HK-2 (cell line): ENCODE measurements around the gene ATPAF2.

Experiments used
- DNase-seq: peaks from one replicate; pipeline ENCODE4 v3.0.0-alpha.2; 2018; ENCODE audit not compliant: unreplicated experiment

The ATPAF2 gene

DNA sequence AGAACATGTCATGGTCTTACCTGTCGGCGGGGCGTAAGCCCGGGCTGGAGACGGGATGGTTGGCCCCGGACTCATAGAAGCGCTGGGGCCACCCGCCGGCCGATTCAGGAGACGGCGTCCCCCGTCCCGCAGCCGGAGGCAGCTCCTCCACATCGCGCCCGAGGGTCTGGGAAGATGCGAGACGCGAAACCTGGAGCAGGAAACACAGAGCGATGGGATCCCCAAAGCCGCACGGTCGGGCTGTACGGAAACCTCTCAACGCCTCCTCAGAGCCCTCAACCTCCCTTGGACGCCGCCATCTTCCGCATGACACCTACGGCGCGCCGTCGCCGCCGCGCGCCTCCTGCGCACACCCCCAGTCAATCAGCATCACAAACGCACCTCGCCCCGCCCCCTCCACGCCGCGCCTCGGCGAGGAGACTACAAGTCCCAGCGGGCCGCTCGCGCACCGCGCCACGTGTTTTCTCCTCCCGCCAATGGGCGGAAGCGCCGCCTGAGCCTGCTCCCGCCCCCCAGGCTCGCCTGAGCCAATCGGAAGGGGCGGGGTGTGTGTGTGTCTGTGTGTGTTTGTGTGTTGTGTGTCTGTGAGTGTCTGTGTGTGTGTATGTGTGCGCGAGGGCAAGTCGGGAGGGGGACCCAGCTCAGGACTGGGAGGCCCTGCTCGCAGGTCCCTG, at the start of gene ATPAF2, which contains the start of gene GID4:
TSS of gene ATPAF2 (minus strand) at position 308 of the 674 bp plus-strand sequence. CDS start at position 153, 155 bp downstream.
TSS of gene GID4 (plus strand) at position 548 of the 674 bp plus-strand sequence. CDS start at position 605, 57 bp downstream.
- DNase-seq, result peak; percentile 99

DNA sequence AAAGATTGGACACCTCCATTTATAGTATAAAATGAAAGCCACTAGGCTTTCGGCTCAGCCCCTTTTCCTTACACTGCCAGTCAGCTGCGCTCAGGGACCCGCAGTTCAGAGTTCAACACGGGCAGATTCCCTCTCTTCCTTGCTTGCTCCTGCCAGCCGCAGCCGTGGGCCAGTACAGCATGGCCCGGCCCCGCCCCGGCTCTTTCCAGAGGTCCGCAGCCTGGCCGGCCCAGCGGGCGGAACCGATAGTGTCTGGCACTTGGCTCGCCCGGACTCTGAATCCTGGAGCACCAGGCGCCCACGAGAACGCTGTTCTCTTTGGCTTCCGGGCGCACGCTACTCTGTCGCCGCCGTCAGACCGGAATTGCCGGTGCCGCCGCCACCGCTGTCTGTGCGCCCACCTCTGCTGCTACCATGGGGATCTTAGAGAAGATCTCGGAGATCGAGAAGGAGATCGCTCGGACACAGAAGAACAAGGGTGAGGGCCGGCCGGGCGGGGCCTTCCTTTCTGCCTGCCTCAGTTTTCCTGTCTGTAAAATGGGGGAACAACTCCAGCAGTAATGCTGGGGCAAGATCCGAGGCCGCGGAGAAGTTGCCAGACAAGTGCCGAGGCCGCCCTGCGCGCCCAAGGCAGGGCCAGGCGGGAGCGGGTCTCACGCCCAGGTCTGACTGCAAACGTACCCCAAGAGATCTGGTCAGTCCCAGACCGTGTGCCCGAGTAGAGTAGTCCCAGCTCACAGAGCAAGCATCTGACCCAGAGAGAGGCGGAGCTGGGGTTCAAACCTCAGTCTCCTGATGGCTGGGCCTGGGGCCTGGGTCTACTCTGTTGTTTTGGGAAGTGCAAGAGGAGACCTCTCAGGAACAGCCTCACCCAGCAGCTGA, 48.9 kb upstream of the ATPAF2 start, which contains the start of gene DRG2:
TSS of gene DRG2 (plus strand) at position 339 of the 882 bp plus-strand sequence. CDS start at position 415, 76 bp downstream.
- peak; percentile 96 for DNase-seq

- DNase-seq, result no peak
These were observed 45.3 kb upstream of the ATPAF2 start for GRCh38 chr17:18084256-18084655.

DNA sequence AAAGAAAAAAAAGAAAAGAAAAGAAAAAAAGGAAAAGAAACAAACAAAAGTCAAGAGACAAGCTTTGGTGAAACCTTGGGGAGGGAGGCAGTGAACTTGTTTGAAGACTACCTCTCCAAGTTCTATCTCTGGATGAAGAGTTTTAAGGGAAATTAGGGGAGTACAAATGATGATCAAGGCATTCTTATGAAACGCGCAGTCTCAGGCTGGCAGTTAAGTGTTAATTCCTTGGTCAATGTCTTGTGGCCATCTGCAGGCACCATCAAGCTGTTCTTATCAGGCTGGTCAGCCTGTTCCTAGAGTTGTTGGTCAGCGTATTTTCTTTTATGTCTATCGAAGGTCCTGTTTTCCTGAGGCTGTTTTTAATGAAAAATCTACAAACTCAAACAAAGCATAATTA, 40.6 kb upstream of the ATPAF2 start:
- no peak for DNase-seq

GRCh38 chr17:18076936-18077335, 38.0 kb upstream of the ATPAF2 start:
- DNase-seq, result no peak

DNA sequence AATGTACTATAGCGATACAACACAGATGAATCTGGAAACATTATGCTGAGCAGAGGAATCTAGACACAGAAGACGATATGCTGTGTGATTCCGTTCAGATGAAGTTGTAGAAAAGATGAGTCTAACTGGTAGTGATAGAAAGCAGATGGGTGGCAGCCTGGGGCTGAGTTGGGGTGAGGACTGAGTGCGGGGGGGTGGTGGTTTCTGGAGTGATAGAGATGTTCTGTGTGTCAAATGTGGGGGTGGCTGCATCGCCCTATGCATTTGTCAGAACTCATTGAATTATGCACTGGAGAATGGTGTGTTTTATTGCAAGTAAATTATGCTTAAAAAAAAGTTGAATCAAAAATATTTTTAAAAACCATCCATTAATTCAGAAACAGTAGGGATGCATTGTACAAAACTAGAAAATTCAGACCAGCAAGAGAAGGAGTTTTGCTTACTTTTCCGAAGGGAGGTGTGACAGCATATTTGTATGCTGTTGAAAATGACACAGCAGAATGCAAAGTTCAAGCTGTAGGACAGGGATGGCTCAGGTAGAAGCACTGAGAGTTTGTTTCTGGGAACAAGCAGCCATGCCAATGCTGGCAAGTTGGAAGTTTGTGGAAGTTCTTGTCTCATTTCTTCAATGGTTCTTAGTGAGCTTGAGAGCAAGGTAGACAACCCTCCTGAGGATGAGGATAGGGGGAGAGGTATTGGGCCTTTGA, 35.8 kb upstream of the ATPAF2 start:
- no peak for DNase-seq

DNA sequence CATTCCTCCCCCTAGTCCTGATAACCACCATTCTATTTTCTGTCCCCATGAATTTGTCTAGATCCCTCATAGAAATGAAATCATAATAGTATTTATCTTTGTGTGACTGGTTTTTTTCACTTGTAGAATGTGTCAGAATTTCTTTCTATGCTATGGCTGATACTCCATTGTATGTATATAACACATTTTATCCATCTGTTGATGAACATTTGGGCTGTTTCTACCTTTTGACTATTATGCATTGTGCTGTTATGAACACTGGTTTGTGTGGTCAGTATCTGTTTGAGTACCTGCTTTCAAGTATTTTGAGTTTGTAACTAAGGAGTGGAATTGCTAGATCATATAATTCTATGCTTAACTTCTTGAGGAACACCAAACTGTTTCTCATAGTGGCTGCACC, 32.8 kb upstream of the ATPAF2 start:
- no peak for DNase-seq

GRCh38 chr17:18070861-18071340, 31.9 kb upstream of the ATPAF2 start:
- no peak for DNase-seq

- DNase-seq, result no peak
These were observed 30.1 kb upstream of the ATPAF2 start for GRCh38 chr17:18069101-18069500.

DNA sequence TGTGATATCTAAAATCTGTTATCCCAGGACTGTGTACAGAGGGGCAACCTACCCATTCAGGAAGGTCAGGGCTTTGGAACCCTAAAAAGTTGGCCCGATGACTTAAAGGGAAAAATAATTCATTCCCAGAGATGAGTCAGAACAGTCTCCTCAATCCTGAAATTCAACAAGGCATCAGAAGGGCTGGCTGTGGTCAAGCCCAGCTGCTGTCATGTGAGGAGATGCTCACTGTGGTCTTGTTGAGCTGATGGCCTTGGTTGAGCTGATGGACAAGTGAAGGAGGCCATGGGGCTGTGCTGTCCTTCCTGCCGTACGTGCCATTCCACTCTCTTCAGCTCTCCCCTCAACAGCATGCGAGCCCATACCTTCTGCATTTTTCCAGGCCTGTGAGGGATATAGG, 27.9 kb upstream of the ATPAF2 start:
- DNase-seq, result no peak

- no peak for DNase-seq
These were observed 26.6 kb upstream of the ATPAF2 start for GRCh38 chr17:18065546-18065945.

- no peak for DNase-seq
These were observed 25.1 kb upstream of the ATPAF2 start for GRCh38 chr17:18064053-18064452.

GRCh38 chr17:18059283-18059682, 20.3 kb upstream of the ATPAF2 start:
- DNase-seq, result no peak

DNA sequence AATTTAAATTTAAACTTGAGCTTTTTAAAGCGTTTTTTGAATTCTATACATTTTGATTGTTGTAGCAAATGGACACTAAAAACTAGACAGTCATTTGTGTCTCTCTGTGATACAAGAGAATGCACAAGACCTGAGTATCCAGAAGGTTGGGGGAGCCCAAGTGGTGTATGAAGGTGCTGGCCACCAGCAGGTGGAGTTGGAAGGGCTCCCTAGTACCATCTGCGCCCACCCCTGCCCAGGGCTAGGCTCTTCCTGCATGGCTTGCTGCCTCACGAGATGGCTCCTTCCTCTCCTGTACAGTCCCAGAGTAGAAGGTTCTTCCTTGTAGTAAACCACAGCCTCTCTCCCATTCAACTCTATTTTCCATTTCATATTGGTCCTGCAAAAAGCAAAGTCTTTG, 17.2 kb upstream of the ATPAF2 start:
- no peak for DNase-seq

DNA sequence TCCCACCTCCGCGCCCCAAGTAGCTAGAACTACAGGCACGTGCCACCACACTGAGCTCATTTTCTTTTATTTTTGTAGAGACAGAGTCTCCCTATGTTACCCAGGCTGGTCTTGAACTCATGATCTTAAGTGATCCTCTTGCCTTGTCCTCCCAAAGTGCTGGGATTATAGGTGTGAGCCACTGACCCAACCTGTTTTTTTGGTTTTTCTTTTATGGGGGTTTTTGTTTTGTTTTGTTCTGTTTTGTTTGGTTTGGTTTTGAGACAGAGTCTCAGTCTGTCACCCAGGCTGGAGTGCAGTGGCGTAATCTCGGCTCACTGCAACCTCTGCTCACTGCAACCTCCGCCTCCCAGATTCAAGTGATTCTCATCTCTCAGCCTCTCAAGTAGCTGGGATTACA, 16.6 kb upstream of the ATPAF2 start:
- DNase-seq, result no peak

DNA sequence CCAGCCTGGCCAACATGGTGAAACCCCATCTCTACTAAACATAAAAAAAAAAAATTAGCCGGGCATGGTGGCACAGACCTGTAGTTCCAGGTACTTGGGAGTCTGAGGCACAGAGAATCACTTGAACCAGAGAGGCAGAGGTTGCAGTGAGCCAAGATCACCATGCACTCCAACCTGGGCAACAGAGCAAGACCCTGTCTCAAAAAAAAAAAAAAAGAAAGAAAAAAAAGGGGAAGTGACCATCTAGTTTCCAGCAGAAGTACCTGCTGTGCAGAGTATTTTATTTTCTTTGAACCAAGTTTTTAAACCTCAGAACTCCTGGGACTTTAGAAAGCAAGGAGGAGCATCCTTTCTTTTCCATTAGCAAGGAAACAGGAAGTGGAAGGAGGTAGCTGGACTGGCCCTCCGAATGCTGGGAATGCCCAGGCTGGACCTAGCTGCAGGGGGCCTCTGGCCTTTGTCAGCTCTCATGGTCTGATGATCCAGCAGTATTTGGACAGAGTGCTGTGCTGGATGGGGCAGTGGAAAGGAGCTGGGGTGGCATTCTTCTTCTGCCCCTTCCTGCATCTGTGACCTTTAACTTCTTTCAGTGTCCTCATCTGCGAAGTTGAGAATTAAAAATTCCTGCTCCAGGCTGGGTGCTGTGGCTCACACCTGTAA, 6.9 kb upstream of the ATPAF2 start:
- DNase-seq, result no peak

GRCh38 chr17:18044609-18045008, 5.6 kb upstream of the ATPAF2 start:
- DNase-seq, result no peak

DNA sequence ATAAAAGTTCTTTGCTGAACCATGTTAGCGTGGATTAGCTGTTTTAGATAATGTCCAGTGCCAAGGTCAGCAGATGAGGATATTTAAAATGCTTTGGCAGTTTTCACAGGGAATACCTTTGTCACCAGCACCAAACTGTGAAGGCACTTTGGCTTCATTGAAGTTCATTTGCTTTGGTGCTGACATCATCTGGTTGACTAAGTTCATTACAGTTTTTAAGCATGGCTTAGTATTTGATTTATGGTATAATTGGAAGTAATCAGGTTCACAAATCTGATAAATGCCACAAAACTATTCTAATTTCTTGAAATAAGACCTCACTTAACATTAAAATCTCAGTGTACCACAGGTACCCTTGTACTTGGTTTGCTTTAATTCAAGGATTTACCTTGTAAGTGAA, 4.5 kb upstream of the ATPAF2 start:
- DNase-seq, result no peak

DNA sequence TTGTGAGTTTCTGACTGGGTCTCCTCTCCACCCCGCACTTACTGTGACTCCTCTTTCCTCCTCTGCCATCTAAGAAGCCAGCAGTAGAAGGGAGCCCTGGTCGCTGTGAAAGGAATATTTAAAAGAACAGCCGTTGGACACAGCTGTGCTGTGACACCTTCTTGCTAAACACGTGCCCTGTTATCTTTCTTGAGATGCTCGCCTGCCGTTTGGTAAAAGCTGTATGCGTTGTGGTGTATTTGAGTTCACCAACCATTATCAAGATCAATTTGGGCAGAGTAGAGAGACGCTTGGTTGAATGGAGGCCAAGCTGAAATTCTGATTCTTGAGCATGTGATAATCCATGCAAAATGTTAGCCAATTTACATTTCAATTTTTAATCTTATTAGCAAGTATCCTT, 4.0 kb upstream of the ATPAF2 start:
- DNase-seq, result no peak

DNA sequence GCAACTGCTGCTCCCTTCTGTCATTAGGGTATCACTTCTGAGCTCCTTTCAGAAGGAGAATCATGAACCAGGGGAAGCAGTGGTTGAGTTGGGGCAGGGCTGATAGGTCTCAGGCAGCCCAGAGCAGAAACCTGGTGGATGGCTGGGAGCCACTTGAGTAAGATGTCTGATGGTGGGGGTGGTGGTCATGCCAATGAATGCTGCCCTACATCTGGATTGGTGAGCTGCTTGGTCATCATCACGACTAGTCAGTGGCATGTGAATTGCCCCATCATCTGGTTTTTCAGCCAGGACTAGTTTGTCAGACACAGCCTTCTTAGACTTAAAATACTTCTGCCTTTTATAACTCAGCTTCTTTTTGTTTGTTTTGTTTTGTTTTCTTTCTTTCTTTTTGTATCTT, 2.8 kb upstream of the ATPAF2 start:
- DNase-seq, result no peak

DNA sequence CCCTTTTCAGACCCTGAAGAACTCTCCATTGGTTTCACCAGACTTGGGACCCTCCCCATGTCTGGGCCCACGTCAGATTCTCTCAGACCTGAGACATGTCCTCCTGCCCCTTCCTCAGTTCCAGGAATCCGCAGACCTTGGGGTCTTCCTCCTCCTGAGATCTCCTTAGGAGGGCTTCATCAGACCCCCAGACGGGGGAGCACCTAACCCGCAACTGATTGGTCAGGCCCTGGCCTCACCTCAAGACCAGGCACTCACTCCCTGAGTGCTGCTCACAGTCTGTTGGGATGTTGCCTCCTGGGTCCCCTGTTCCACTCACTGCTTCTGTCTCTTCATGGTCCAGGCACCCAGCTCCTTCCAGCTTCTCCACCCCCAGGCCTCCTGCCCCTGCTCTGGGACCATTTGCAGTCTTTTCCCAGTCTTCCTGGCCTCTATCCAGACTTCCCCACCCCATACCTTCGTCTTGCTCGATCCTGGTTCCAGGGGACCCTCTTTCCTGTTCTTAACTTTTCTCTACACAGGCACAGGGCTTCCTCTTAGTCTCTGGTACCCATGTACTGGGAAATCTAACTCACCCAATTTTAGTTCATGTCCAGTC, 1.4 kb upstream of the ATPAF2 start:
- DNase-seq, result no peak
